GM19193 (cell line): Measurements from ENCODE around the gene XYLB.

ENCODE experiments used
- POLR2A ChIP-seq: IDR thresholded peaks from 4 replicates; pipeline ENCODE4 v1.6.1; 2011; ENCODE audit not compliant: insufficient read depth, insufficient read length; ENCODE audit errors: extremely low read depth

The XYLB gene

DNA sequence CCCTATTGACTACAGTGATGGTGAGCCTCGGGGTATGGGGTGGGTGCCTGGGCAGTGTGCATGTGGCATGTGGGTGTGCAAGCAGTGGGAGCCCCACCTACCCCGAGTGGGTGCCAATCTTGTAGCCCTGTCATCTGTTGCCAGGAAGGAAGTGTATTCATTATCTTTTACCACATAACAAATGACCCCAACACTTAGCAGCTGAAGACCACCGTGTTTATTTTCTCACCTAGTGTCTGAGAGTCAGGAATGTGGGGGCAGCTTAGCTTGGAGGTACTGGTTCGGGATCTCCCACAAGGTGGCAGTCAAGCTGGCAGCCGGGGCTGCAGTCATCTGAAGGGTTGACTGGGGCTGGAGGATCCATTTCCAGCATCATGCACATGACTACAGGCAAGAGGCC lies 21.7 kb downstream of the XYLB start:
- TF ChIP-seq POLR2A: no peak

- TF ChIP-seq POLR2A: no peak
These were observed 22.6 kb downstream of the XYLB start for GRCh38 chr3:38369186-38369585.

- TF ChIP-seq POLR2A: no peak
These were observed 23.6 kb downstream of the XYLB start for GRCh38 chr3:38370149-38370548.

DNA sequence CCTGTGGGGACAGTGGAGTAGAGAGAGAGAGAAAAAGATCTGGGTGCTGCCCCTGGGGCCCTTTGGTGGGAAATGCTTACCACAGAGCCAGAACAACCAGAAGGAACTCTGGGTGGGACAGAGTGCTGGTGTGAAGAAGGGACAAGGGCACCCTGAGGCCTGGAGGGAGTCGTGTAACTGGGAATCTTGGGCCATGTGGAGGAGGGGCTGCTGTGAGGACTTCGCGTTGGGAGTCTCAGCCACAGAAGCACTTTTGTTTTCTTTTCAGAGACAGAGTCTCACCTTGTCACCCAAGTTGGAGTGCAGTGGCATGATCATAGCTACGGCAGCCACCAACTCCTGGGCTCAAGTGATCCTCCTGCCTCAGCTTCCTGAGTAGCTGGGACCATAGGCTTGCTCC lies 24.3 kb downstream of the XYLB start:
- TF ChIP-seq POLR2A: no peak

DNA sequence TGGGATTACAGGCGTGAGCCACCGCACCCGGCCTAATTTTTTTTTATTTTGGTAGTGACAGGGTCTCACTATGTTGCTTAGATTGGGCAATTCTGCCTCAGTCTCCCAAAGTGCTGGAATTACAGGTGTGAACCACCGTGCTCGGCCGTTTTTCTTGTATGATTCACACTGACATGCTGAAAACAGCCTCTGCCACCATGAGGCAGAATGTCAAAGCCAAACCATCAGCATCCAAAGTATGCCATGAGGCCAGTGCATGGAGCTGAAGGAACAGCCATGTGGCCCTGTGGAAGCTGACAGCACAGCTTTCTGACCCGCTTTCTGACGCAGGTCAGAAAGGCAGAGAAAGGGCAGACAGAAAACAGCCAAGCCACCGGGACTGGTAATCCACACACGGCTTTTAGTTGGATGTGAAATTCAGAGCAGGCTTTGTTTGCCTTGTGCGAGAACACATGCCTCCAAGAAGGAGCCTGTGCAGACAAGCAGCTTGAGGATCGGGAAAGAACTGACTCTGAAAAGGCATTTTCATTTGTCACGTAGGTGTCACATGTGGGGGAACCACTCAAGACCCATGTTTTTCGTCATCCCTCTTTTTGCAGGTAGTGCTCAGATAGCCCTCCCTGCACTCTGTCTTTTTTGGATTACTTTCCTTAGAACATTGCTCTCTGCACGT lies 25.1 kb downstream of the XYLB start:
- TF ChIP-seq POLR2A: no peak

- no peak for TF ChIP-seq POLR2A
These were observed 25.6 kb downstream of the XYLB start for GRCh38 chr3:38372214-38372601.

DNA sequence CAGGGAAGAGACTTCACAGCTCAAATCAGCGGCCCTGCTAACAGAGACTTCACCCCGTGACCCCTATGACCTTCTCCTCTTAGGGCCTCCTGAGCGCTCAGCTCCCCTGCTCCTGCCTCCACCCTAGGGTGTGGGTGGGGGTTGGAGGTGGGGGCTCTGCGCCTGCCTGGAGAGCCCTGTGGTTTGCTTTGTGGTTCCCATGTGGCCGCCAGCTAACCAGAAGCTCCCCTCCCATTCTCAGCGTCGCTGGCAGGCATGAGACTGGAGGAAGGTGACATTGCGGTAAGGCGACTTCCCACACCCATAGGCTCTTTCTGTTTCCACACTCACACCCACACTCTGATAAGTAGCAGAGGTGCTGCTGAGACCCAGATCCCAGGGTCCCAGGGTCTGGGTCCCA lies 27.6 kb downstream of the XYLB start:
- no peak for TF ChIP-seq POLR2A

DNA sequence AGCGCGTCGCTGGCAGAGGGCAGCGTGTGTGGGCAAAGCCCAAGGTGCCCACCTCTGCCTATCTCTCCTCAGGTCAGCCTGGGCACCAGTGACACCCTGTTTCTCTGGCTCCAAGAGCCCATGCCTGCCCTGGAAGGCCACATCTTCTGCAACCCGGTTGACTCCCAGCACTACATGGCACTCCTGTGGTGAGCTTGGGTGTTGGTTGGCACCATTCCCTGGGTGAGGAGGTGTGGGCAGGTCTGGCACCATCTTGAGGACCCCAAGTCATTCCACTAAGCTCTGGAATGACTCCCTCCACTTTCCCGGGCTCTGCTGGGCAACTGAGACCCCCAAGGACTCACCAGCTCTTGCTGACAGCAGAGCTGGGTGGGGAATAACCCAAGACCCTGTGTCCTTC lies 28.5 kb downstream of the XYLB start:
- no peak for TF ChIP-seq POLR2A

- no peak for TF ChIP-seq POLR2A
These were observed 29.0 kb downstream of the XYLB start for GRCh38 chr3:38375488-38376097.

- TF ChIP-seq POLR2A: no peak
These were observed 29.7 kb downstream of the XYLB start for GRCh38 chr3:38376098-38376816.

DNA sequence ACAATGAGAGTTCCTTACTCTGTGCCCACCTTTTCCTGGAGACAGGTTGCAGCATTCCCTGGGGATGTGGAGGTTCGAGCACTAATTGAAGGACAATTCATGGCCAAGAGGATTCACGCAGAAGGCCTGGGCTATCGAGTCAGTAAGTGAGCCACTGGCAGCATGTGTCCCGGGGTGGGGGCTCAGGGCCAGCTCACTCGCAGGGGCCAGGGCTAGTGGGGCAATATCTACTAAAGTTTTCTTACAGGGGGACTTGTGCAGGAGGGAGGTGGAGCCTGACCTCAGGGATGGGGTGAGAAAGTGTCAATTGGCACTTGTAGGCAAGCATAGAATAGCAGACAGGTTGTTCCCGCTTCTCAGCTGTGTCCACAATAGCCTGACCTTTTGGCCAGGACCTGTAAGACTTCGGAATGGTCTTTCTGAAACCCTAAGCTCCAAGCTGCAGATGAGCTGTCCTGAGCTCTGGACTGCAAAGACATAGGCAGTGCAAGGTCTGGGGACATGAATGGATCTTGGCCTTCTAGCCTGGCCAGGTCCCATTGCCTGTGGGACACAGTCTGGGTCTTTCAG lies 32.7 kb downstream of the XYLB start:
- TF ChIP-seq POLR2A: no peak

- no peak for TF ChIP-seq POLR2A
These were observed 36.0 kb downstream of the XYLB start for GRCh38 chr3:38382506-38383080.

DNA sequence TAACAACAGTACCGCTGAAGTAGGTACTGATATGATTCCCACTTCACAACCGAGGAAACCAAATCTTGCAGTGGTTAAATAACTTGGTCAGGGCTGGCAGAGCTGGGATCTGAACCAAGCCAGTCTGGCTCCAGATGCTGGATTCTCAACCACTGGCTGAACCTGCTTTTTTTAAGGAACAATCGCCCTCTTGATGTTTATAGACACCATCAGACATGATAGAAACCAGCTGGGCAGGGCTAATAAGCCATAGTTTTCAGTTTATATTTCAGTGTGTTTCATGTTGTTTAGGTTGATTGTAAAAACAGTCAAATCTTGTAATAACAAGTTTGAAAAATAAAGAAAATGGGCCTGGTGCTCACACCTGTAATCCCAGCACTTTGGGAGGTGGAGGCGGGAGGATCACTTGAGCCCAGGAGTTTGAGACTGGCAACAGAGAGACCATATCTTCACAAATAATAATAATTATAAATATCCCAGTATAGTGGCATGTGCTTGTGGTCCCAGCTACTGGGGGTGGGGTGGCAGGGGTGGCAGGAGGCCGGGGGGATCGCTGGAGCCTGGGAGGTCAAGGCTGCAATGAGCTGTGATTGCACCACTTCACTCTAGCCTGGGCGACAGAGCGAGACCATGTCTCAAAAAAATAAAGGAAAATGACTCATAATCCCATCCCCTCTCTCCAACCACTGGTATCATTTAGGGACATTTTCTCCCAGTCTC lies 36.7 kb downstream of the XYLB start:
- no peak for TF ChIP-seq POLR2A

DNA sequence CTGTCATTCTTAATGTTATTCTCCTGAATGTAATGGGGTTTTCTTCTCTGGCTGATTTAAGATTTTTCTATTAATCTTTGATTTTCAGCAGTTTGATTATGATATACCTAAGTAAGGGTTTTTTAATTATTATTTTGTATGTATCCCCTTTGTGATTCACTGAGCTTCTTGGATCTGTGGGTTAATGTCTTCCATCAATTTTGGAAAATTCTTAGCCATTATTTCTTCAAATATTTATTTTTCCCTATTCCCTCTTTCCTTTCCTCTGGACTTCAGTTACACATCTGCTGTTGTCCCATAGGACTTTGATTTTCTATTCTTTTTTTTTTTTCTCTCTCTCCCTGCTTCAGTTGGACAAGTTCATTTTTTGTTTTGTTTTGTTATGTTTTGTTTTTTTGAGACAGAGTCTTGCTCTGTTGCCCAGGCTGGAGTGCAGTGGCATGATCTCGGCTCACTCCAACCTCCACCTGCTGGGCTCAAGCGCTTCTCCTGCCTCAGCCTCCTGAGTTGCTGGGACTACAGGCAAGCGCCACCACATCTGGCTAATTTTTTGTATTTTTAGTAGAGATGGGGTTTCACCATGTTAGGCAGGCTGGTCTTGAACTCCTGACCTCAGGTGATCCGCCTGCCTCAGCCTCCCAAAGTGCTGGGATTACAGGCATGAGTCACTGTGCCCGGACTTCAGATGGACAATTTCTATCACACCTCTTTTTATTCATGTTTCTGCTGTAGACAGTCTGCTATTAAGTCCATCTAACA lies 40.6 kb downstream of the XYLB start:
- TF ChIP-seq POLR2A: no peak
